ENCODE data around the gene TMEM100. TPM values are rescaled to one million over a fixed set of nuclear protein-coding genes. Genes with fewer than 3 reads are reported as not detected.

The TMEM100 gene
- total and polyA plus RNA-seq, 10 of the 15 experiments (the other 5 are each of a cell fraction or from before 2014, with no cell fraction given), result not detected

- TF ChIP-seq CUX1 (IDR thresholded peaks at IDR 0.05; ENCODE audit: insufficient replicate concordance, low read depth, low read length), result no peak
- TF ChIP-seq TBL1XR1 (IDR thresholded peaks at IDR 0.05; ENCODE audit: low read depth, low read length), result no peak
- 0 out of 2 replicates have a peak, but pooled peaks have one; percentile 24 for TF ChIP-seq ATF2 (IDR thresholded peaks at IDR 0.05; ENCODE audit: low read length)
- TF ChIP-seq CBX3 (IDR thresholded peaks at IDR 0.05; ENCODE audit: borderline replicate concordance, low read depth), result no peak
- TF ChIP-seq PML (IDR thresholded peaks at IDR 0.05; ENCODE audit: low read length), result no peak
Measured at GRCh38 chr17:55742272-55743102, 19.8 kb upstream of the TMEM100 start (continued).

All from GM12878 (cell line).